NOMO-1 (cell line): Measurements from ENCODE around the gene CUBN.
A peak's percentile ranks its signal among the peaks of the same experiment; 100 is the strongest.

Experiments used
- DNase-seq, 2 experiments: peaks; one replicate each; lab custom pipeline; 2025; ENCODE audit not compliant: unreplicated experiment in 2 of 2; lab: John Stamatoyannopoulos, UW

CUBN gene

GRCh38 chr10:17129741-17130140 is at the start of gene CUBN:
Gene CUBN, minus strand, starts transcription at chr10:17129811. Its CDS starts 46 bp downstream, at chr10:17129765.
- no peak for DNase-seq

- peak; percentile 3 to 61 for DNase-seq
These were observed 49.4 kb upstream of the CUBN start for GRCh38 chr10:17179002-17179401.

GRCh38 chr10:17178006-17178405 is 48.4 kb upstream of the CUBN start:
- no peak for DNase-seq

- no peak for DNase-seq
These were observed 47.4 kb upstream of the CUBN start for GRCh38 chr10:17177014-17177413.

GRCh38 chr10:17176091-17176490 is 46.5 kb upstream of the CUBN start:
- no peak for DNase-seq

GRCh38 chr10:17175551-17175950 is 45.9 kb upstream of the CUBN start:
- DNase-seq = peak; percentile 12 to 15

- DNase-seq = no peak
These were observed 45.0 kb upstream of the CUBN start for GRCh38 chr10:17174626-17175025.

- no peak for DNase-seq
These were observed 41.6 kb upstream of the CUBN start for GRCh38 chr10:17171141-17171641.

GRCh38 chr10:17169803-17170202 is 40.2 kb upstream of the CUBN start:
- DNase-seq = no peak

- no peak for DNase-seq
These were observed 37.1 kb upstream of the CUBN start for GRCh38 chr10:17166699-17167098.

GRCh38 chr10:17162828-17163227 is 33.2 kb upstream of the CUBN start:
- DNase-seq = no peak

- DNase-seq = no peak
These were observed 32.2 kb upstream of the CUBN start for GRCh38 chr10:17161775-17162174.

- no peak for DNase-seq
These were observed 27.4 kb upstream of the CUBN start for GRCh38 chr10:17157024-17157423.

GRCh38 chr10:17155826-17156225 is 26.2 kb upstream of the CUBN start:
- DNase-seq = no peak

- DNase-seq = no peak
These were observed 24.5 kb upstream of the CUBN start for GRCh38 chr10:17154116-17154515.

GRCh38 chr10:17153321-17153720 is 23.7 kb upstream of the CUBN start:
- no peak for DNase-seq

GRCh38 chr10:17151716-17152115 is 22.1 kb upstream of the CUBN start:
- no peak for DNase-seq

- DNase-seq = no peak
These were observed 18.4 kb upstream of the CUBN start for GRCh38 chr10:17147884-17148489.

GRCh38 chr10:17146892-17147291 is 17.3 kb upstream of the CUBN start:
- no peak for DNase-seq

- no peak for DNase-seq
These were observed 15.6 kb upstream of the CUBN start for GRCh38 chr10:17145239-17145638.

GRCh38 chr10:17144757-17145156 is 15.1 kb upstream of the CUBN start:
- DNase-seq = no peak

- no peak for DNase-seq
These were observed 14.4 kb upstream of the CUBN start for GRCh38 chr10:17144032-17144431.
